Loucy (cell line): Measurements from ENCODE around the gene SP1.

Source experiments
- H2AFZ ChIP-seq: fragments of 200-600 bp; sonication (generic); 2 replicates; pipeline ENCODE4 v1.6.0; 2016; ENCODE audit warnings: antibody characterized with exemption, mild to moderate bottlenecking, low read length, moderate library complexity
- H3F3A ChIP-seq: fragments of 200-600 bp; 2 replicates; pipeline ENCODE4 v1.6.0; 2016; ENCODE audit warnings: antibody characterized with exemption, low read depth, mild to moderate bottlenecking
- H3K27me3 ChIP-seq: fragments of 200-600 bp; sonication (generic); 2 replicates; pipeline ENCODE4 v1.6.1; 2014; ENCODE audit warnings: low read length, mild to moderate bottlenecking; ENCODE audit not compliant: insufficient read depth, poor library complexity, severe bottlenecking
- H3K36me3 ChIP-seq: fragments of 200-600 bp; sonication (generic); 2 replicates; pipeline ENCODE4 v1.6.1; 2016; ENCODE audit warnings: low read length; ENCODE audit not compliant: insufficient read depth
- H3K4me1 ChIP-seq: fragments of 200-600 bp; sonication (generic); 2 replicates; pipeline ENCODE4 v1.5.1; 2014; ENCODE audit warnings: low read length, mild to moderate bottlenecking; ENCODE audit not compliant: insufficient read depth, poor library complexity, severe bottlenecking
- H3K4me2 ChIP-seq: fragments of 200-600 bp; sonication (generic); 2 replicates; pipeline ENCODE4 v1.6.0; 2014; ENCODE audit warnings: antibody characterized with exemption, low read length, low read depth, mild to moderate bottlenecking; ENCODE audit not compliant: poor library complexity, severe bottlenecking
- H3K4me3 ChIP-seq: fragments of 200-600 bp; sonication (generic); 2 replicates; pipeline ENCODE4 v1.5.1; 2014; ENCODE audit warnings: low read length, mild to moderate bottlenecking, mixed read lengths; ENCODE audit not compliant: poor library complexity, severe bottlenecking
- H3K79me2 ChIP-seq: fragments of 200-600 bp; sonication (generic); 2 replicates; pipeline ENCODE4 v1.6.1; 2014; ENCODE audit warnings: low read length; ENCODE audit not compliant: insufficient read depth
- H3K9ac ChIP-seq: fragments of 200-600 bp; sonication (generic); 2 replicates; pipeline ENCODE4 v1.6.0; 2014; ENCODE audit warnings: mild to moderate bottlenecking, low read depth, low read length, moderate library complexity; ENCODE audit not compliant: poor library complexity, severe bottlenecking
- H3K9me2 ChIP-seq: fragments of 200-600 bp; sonication (generic); replicated peaks from 2 replicates; pipeline ENCODE4 v1.6.1; 2016; ENCODE audit warnings: low read depth, low read length, mixed read lengths
- H3K9me3 ChIP-seq: fragments of 200-600 bp; sonication (generic); 2 replicates; pipeline ENCODE4 v1.6.1; 2014; ENCODE audit warnings: mild to moderate bottlenecking, antibody characterized with exemption, low read length, low read depth; ENCODE audit not compliant: insufficient read depth
- H4K20me1 ChIP-seq: fragments of 200-600 bp; sonication (generic); 2 replicates; pipeline ENCODE4 v1.6.0; 2014; ENCODE audit warnings: antibody characterized with exemption, low read length, mild to moderate bottlenecking; ENCODE audit not compliant: insufficient read depth, poor library complexity, severe bottlenecking
- EZH2phosphoT487 ChIP-seq: fragments of 200-600 bp; IDR thresholded peaks from 2 replicates; pipeline ENCODE4 v1.6.1; 2018; ENCODE audit warnings: antibody characterized with exemption, mild to moderate bottlenecking, moderate library complexity, borderline replicate concordance
- TF ChIP-seq, protein P1 (sequence below): fragments of 200-600 bp; sonication (generic); conservative IDR thresholded peaks from 2 replicates; pipeline ENCODE4 v1.5.1; 2014; ENCODE audit warnings: mild to moderate bottlenecking, antibody characterized with exemption, low read length

Gene SP1

GRCh38 chr12:53333289-53333688, 46.7 kb upstream of the SP1 start:
- H4K20me1 ChIP-seq: no peaks in the 10 kb centered on the region
- H3K9ac ChIP-seq: no peak overlapping the region
- no peak overlapping the region for H2AFZ ChIP-seq
- no peaks in the 10 kb centered on the region for H3F3A ChIP-seq
- TF ChIP-seq, protein P1, sequence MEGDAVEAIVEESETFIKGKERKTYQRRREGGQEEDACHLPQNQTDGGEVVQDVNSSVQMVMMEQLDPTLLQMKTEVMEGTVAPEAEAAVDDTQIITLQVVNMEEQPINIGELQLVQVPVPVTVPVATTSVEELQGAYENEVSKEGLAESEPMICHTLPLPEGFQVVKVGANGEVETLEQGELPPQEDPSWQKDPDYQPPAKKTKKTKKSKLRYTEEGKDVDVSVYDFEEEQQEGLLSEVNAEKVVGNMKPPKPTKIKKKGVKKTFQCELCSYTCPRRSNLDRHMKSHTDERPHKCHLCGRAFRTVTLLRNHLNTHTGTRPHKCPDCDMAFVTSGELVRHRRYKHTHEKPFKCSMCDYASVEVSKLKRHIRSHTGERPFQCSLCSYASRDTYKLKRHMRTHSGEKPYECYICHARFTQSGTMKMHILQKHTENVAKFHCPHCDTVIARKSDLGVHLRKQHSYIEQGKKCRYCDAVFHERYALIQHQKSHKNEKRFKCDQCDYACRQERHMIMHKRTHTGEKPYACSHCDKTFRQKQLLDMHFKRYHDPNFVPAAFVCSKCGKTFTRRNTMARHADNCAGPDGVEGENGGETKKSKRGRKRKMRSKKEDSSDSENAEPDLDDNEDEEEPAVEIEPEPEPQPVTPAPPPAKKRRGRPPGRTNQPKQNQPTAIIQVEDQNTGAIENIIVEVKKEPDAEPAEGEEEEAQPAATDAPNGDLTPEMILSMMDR: no peak
- TF ChIP-seq EZH2phosphoT487: no peak
- no peaks in the 10 kb centered on the region for H3K27me3 ChIP-seq
- H3K79me2 ChIP-seq: no peaks in the 10 kb centered on the region
- no peaks in the 10 kb centered on the region for H3K9me2 ChIP-seq
- no peak overlapping the region for H3K4me2 ChIP-seq
- no peak overlapping the region for H3K4me3 ChIP-seq
- H3K4me1 ChIP-seq: peaks cover 8% of the 10 kb centered on the region
- H3K36me3 ChIP-seq: no peaks in the 10 kb centered on the region
- H3K9me3 ChIP-seq: no peaks in the 10 kb centered on the region

GRCh38 chr12:53333845-53334244, 46.1 kb upstream of the SP1 start:
- Histone ChIP-seq H3F3A (no peaks in the 10 kb centered on the region), H3K27me3 (no peaks in the 10 kb centered on the region), H3K4me2 (no peak overlapping the region), H3K4me3 (no peak overlapping the region), H2AFZ (no peak overlapping the region), H3K9me2 (no peaks in the 10 kb centered on the region), H3K9ac (no peak overlapping the region), H3K9me3 (no peaks in the 10 kb centered on the region), H3K79me2 (no peaks in the 10 kb centered on the region), H3K4me1 (peaks cover 10% of the 10 kb centered on the region), H3K36me3 (no peaks in the 10 kb centered on the region), H4K20me1 (no peaks in the 10 kb centered on the region)
- no peak for TF ChIP-seq EZH2phosphoT487
- TF ChIP-seq, protein P1: no peak

DNA sequence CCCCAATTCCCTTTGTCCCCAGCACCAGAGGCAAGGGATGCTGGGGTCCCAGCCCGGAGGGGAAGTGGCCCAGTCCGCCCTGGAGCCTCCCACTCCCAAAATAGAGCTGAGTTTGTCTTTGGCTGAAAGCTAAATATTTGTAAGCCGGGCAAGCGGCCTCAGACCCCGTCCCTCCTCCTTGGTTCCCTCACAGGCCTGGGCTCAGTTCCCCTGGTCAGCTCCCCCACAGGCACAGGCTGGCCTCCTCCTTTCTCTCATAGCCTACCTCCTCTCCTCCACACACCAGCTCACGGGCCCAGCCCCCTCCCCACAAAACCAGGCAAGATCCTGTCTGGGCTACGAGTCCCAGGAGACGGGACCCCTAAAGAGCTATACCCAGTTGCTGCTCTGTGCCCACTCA, 45.2 kb upstream of the SP1 start:
- Histone ChIP-seq H3K79me2 (no peaks in the 10 kb centered on the region), H3K36me3 (no peaks in the 10 kb centered on the region), H3K9me2 (no peaks in the 10 kb centered on the region), H3K27me3 (no peaks in the 10 kb centered on the region), H3K4me3 (no peak overlapping the region), H3K4me2 (no peak overlapping the region), H3K9me3 (no peaks in the 10 kb centered on the region), H4K20me1 (no peaks in the 10 kb centered on the region), H2AFZ (no peak overlapping the region), H3F3A (no peaks in the 10 kb centered on the region), H3K9ac (no peak overlapping the region), H3K4me1 (peaks cover 10% of the 10 kb centered on the region)
- no peak for TF ChIP-seq EZH2phosphoT487
- TF ChIP-seq, protein P1: no peak
